H9 (cell line): ENCODE results near the gene HSDL2. TPM values are rescaled to one million over a fixed set of nuclear protein-coding genes. Genes with fewer than 3 reads are reported as not detected.

Experiments used
- DNase-seq: peaks from one replicate; pipeline ENCODE4 v3.0.0-alpha.2; 2017
- H2AFZ ChIP-seq: one replicate; pipeline ENCODE4 v1.6.1; 2013; ENCODE audit warnings: mild to moderate bottlenecking, low read length, control low read depth, moderate library complexity
- H2AK5ac ChIP-seq: 2 replicates; pipeline ENCODE4 v1.6.1; 2013; ENCODE audit warnings: low read length, control low read depth, mixed read lengths; ENCODE audit not compliant: insufficient read length
- H2BK120ac ChIP-seq: one replicate; pipeline ENCODE4 v1.6.1; 2013; ENCODE audit warnings: low read depth, mild to moderate bottlenecking, low read length, control low read depth, inconsistent platforms; ENCODE audit not compliant: poor library complexity, severe bottlenecking
- H2BK12ac ChIP-seq: 2 replicates; pipeline ENCODE4 v1.6.1; 2013; ENCODE audit warnings: low read length, control low read depth, mixed read lengths, low read depth; ENCODE audit not compliant: insufficient read length
- H2BK15ac ChIP-seq: 2 replicates; pipeline ENCODE4 v1.6.1; 2013; ENCODE audit warnings: low read depth, low read length, control low read depth
- H2BK20ac ChIP-seq: one replicate; pipeline ENCODE4 v1.6.1; 2013; ENCODE audit warnings: low read depth, mild to moderate bottlenecking, low read length, control low read depth, inconsistent platforms; ENCODE audit not compliant: poor library complexity, severe bottlenecking
- H2BK5ac ChIP-seq: 2 replicates; pipeline ENCODE4 v1.6.1; 2013; ENCODE audit warnings: low read length, control low read depth, mixed read lengths; ENCODE audit not compliant: insufficient read length
- H3K14ac ChIP-seq: 2 replicates; pipeline ENCODE4 v1.6.1; 2013; ENCODE audit warnings: low read length, control low read depth; ENCODE audit not compliant: insufficient read depth
- H3K18ac ChIP-seq: 2 replicates; pipeline ENCODE4 v1.6.1; 2013; ENCODE audit warnings: low read depth, mild to moderate bottlenecking, mixed read lengths, low read length, control low read depth; ENCODE audit not compliant: insufficient read length
- H3K23ac ChIP-seq: 2 replicates; pipeline ENCODE4 v1.6.1; 2013; ENCODE audit warnings: low read length, control low read depth, mixed read lengths, low read depth; ENCODE audit not compliant: insufficient read length
- H3K23me2 ChIP-seq: 2 replicates; pipeline ENCODE4 v1.6.1; 2013; ENCODE audit warnings: low read depth, mild to moderate bottlenecking, mixed read lengths, low read length, control low read depth; ENCODE audit not compliant: insufficient read length, poor library complexity, severe bottlenecking
- H3K27ac ChIP-seq: 2 replicates; pipeline ENCODE4 v1.5.1; 2013; ENCODE audit warnings: low read length, control low read depth, mixed read lengths, low read depth; ENCODE audit not compliant: insufficient read length
- H3K27me3 ChIP-seq: 2 replicates; pipeline ENCODE4 v1.6.1; 2013; ENCODE audit warnings: low read length, control low read depth, inconsistent platforms; ENCODE audit not compliant: insufficient read depth
- H3K4ac ChIP-seq: 2 replicates; pipeline ENCODE4 v1.6.1; 2013; ENCODE audit warnings: low read depth, mild to moderate bottlenecking, control low read depth, inconsistent platforms, low read length, moderate library complexity
- H3K4me1 ChIP-seq: 2 replicates; pipeline ENCODE4 v1.6.1; 2013; ENCODE audit warnings: low read length, control low read depth, inconsistent platforms; ENCODE audit not compliant: insufficient read depth
- H3K4me2 ChIP-seq: 2 replicates; pipeline ENCODE4 v1.6.1; 2013; ENCODE audit warnings: low read length, control low read depth, mixed read lengths; ENCODE audit not compliant: insufficient read length, insufficient read depth
- H3K56ac ChIP-seq: 2 replicates; pipeline ENCODE4 v1.6.1; 2013; ENCODE audit warnings: low read depth, mild to moderate bottlenecking, mixed read lengths, low read length, control low read depth; ENCODE audit not compliant: insufficient read length
- H3K79me1 ChIP-seq: 2 replicates; pipeline ENCODE4 v1.6.1; 2013; ENCODE audit warnings: low read depth, mild to moderate bottlenecking, moderate library complexity, low read length, control low read depth, inconsistent platforms; ENCODE audit not compliant: insufficient read depth, poor library complexity, severe bottlenecking
- H3K79me2 ChIP-seq: 2 replicates; pipeline ENCODE4 v1.6.1; 2013; ENCODE audit warnings: low read length, control low read depth, inconsistent platforms; ENCODE audit not compliant: insufficient read depth
- H3K9ac ChIP-seq: 2 replicates; pipeline ENCODE4 v1.6.1; 2013; ENCODE audit warnings: low read length, control low read depth, mixed read lengths; ENCODE audit not compliant: insufficient read length; ENCODE audit errors: extremely low read depth
- H3K9me3 ChIP-seq: one replicate; pipeline ENCODE4 v1.6.1; 2013; ENCODE audit warnings: low read depth, low read length, inconsistent platforms; ENCODE audit not compliant: control insufficient read depth
- H3T11ph ChIP-seq: one replicate; pipeline ENCODE4 v1.6.1; 2013; ENCODE audit warnings: mild to moderate bottlenecking, low read length, control low read depth, inconsistent platforms
- H4K20me1 ChIP-seq: one replicate; pipeline ENCODE4 v1.6.1; 2013; ENCODE audit not compliant: control insufficient read depth, insufficient read length, insufficient read depth
- H4K5ac ChIP-seq: 2 replicates; pipeline ENCODE4 v1.6.1; 2013; ENCODE audit warnings: low read depth, mild to moderate bottlenecking, mixed read lengths, low read length, control low read depth; ENCODE audit not compliant: insufficient read length
- H4K8ac ChIP-seq: replicated peaks from 2 replicates; pipeline ENCODE4 v1.6.1; 2013; ENCODE audit warnings: low read length, control low read depth, mixed read lengths, low read depth; ENCODE audit not compliant: insufficient read length
- H4K91ac ChIP-seq: 2 replicates; pipeline ENCODE4 v1.6.1; 2013; ENCODE audit warnings: low read depth, mild to moderate bottlenecking, moderate library complexity, mixed read lengths, low read length, control low read depth; ENCODE audit not compliant: insufficient read length
- H3K27ac Mint-ChIP-seq, 3 experiments: 2 replicates in 2 of 3; 3 replicates in 1 of 3; pipeline ENCODE4 v1.8.0; 2020 to 2021; ENCODE audit warnings: mixed read lengths in 3 of 3, mild to moderate bottlenecking in 1 of 3, moderate library complexity in 1 of 3
- H3K27me3 Mint-ChIP-seq: 2 replicates; pipeline ENCODE4 v1.8.0; 2021; ENCODE audit warnings: low read depth, mild to moderate bottlenecking, moderate library complexity, mixed read lengths
- H3K36me3 Mint-ChIP-seq, 3 experiments: 2 replicates in 2 of 3; 3 replicates in 1 of 3; pipeline ENCODE4 v1.8.0; 2020 to 2021; ENCODE audit warnings: low read depth in 3 of 3, mixed read lengths in 3 of 3; ENCODE audit not compliant: insufficient read depth in 1 of 3
- H3K4me1 Mint-ChIP-seq, 2 experiments: 2 replicates each; pipeline ENCODE4 v1.8.0; 2020; ENCODE audit warnings: mixed read lengths in 2 of 2
- H3K4me3 Mint-ChIP-seq, 2 experiments: 2 replicates in 1 of 2; 3 replicates in 1 of 2; pipeline ENCODE4 v1.8.0; 2020 to 2021; ENCODE audit warnings: mild to moderate bottlenecking in 2 of 2, mixed read lengths in 2 of 2, moderate library complexity in 1 of 2
- H3K9me3 Mint-ChIP-seq, 2 experiments: 2 replicates in 1 of 2; 3 replicates in 1 of 2; pipeline ENCODE4 v1.8.0; 2020; ENCODE audit warnings: mild to moderate bottlenecking in 2 of 2, mixed read lengths in 2 of 2, moderate library complexity in 1 of 2
- CTCF ChIP-seq: fragments of 200-600 bp; sonication (generic); conservative IDR thresholded peaks from 3 replicates; pipeline ENCODE4 v1.8.0; 2021; ENCODE audit warnings: antibody characterized with exemption, mild to moderate bottlenecking
- WGBS: extraction: QIAGEN DNeasy Blood & Tissue Kit; methylation state at CpG from one replicate; pipeline ENCODE4 v1.1.7; 2013; ENCODE audit warnings: missing lambda C conversion rate, low lambda C conversion rate, mixed read lengths; ENCODE audit not compliant: insufficient read length; ENCODE audit errors: extremely low coverage; 5-methylcytosine and 5-hydroxymethylcytosine counted together
- total RNA-seq: library from RNA; stranded (reverse); gene quantifications from 2 replicates; pipeline ENCODE4 v1.2.1, GENCODE V29; 2021

HSDL2 gene
- total RNA-seq, 1 experiment from 2014 or later, result 16.6 TPM

- no peak overlapping the region for H3K27ac Mint-ChIP-seq
- H3K23me2 ChIP-seq, result no peaks in the 10 kb centered on the region
- H3K36me3 Mint-ChIP-seq, result peaks cover 38 to 52% (median 39%) of the 10 kb centered on the region in 3 experiments
- H3K18ac ChIP-seq, result no peak overlapping the region
- H3K56ac ChIP-seq, result no peak overlapping the region
- no peak overlapping the region; a peak in 1 of 5 replicates for H3K4me3 Mint-ChIP-seq
- no peak overlapping the region for H3K4me2 ChIP-seq
- peaks cover 3% of the 10 kb centered on the region; the same call in 1 of the 2 replicates for H3K4me1 ChIP-seq
- H3K9me3 Mint-ChIP-seq, result peaks cover 21 to 26% of the 10 kb centered on the region in 2 experiments
- no peak overlapping the region for H2BK20ac ChIP-seq
- WGBS, result no CpG with 5 or more reads among the region's 4 CpGs
- H3T11ph ChIP-seq, result no peak overlapping the region
- no peak overlapping the region for H4K8ac ChIP-seq
- no peak overlapping the region for H3K23ac ChIP-seq
- no peak overlapping the region for H2AK5ac ChIP-seq
- H3K4me1 Mint-ChIP-seq, result peaks cover 27 to 36% of the 10 kb centered on the region in 2 experiments
- no peak overlapping the region for H3K27ac ChIP-seq
- no peak overlapping the region for H2AFZ ChIP-seq
- H3K79me1 ChIP-seq, result no peaks in the 10 kb centered on the region
- H2BK15ac ChIP-seq, result no peak overlapping the region
- no peak overlapping the region for H3K9ac ChIP-seq
- no peak overlapping the region for H3K14ac ChIP-seq
- peaks cover 30% of the 10 kb centered on the region; the same call in 1 of the 2 replicates for H3K79me2 ChIP-seq
- no peak for TF ChIP-seq CTCF
- no peak overlapping the region for H4K91ac ChIP-seq
- H2BK120ac ChIP-seq, result no peak overlapping the region
- H3K9me3 ChIP-seq, result no peaks in the 10 kb centered on the region
- no peak overlapping the region for H3K4ac ChIP-seq
- H3K27me3 ChIP-seq, result no peaks in the 10 kb centered on the region
- DNase-seq, result no peak
- H4K20me1 ChIP-seq, result no peaks in the 10 kb centered on the region
- H3K27me3 Mint-ChIP-seq, result no peaks in the 10 kb centered on the region
- no peak overlapping the region for H4K5ac ChIP-seq
- H2BK5ac ChIP-seq, result no peak overlapping the region
- H2BK12ac ChIP-seq, result no peak overlapping the region
These were observed 115.7 kb downstream of the HSDL2 start for GRCh38 chr9:112495614-112496013.
